Posterior cingulate gyrus (tissue), 11 donors: ENCODE measurements around the gene LRP1B.

ENCODE experiments used
- DNase-seq, 10 donors: peaks; one replicate each; pipeline versions ENCODE4 v3.0.0 to v3.0.0-alpha.2; 2020 to 2021; ENCODE audit warnings: mixed read lengths in 3 of 10
- intact Hi-C: fragments of 100-400 bp; cut with DNase I; formaldehyde crosslinking; loops from one replicate; pipeline ENCODE4 v1.15.1; 2023

LRP1B gene

DNA sequence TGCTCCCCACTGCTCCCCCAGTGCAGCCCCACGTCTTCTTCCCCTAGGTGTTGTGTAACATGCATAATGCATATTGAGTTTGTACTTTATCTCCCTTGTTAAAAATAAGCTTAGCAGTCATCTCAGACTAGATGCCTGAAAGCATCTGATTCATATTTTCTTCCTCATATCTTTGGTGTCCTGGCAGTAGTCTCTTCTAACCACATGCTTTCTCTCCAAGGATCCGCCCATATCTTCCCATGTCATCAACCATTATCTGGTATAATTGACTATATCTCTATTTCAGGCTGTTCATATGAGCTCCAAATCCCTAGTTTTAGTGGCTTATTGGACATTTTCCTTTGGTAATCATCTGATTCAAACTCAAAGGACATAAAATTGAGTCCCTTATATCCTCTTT is 426.3 kb downstream of the LRP1B start:
- intact Hi-C loops, result no loop called here

DNA sequence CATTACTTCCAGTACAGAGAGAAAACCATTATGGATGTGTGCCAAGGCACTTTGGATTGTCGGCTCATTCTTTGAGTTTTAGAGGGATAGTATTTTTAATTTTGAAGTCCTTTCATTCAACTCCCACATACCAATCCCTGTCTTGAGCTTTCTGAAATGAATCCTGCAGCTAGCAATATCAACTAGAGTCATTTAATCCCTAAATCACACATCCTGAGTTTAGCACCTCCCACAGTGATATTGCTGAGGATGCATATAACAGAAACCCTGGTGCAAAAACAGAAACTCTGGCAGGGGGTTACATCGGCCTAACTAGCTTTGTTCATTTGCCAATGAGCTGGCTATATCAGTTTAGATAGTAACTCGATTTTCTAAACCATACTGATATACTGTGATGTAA is 427.3 kb downstream of the LRP1B start:
- intact Hi-C loops, result no loop called here
- DNase-seq, result no peak

More for the DNA sequence above, 426.3 kb downstream of the LRP1B start:
- DNase-seq, result no peak

DNA sequence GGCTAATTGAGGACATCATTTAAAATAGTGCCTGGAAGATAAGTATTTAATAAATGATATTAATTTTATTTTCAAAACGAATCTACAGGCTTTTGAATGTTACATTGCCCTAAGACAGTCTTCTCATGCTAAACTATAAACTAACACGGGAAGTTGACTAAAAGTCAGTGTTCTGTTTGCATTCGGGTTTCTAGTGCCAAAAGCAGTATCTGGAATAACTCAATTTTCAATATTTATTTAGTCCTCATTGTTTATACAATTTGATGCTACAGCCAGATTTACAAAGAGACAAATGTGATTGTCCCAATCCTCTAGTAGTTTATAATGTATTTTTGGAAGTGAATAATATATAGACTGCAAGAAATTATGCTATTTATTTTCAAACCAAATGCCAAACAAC is 429.2 kb downstream of the LRP1B start:
- intact Hi-C loops, result no loop called here

DNA sequence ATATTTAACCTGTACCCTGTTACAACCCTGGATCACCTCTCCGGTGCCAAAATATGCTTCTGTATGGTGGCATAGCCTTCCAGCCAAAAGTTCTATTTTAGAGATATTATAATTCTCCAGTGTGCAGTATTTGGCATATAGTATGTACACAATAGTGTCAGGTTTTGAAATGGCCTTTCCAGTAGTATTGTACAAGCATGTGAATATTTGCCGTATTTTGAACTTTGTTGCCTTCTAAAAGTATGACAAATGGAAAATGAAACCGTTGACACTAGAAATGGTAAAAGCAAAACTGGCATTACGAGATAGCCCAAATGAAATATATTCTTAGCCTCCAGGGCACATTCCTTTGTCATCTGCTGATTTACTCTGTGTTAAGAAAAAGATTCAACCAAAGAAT is 431.2 kb downstream of the LRP1B start:
- DNase-seq, result no peak
- intact Hi-C loops, result no loop called here

More for the DNA sequence above, 429.2 kb downstream of the LRP1B start:
- no peak for DNase-seq

GRCh38 chr2:141698500-141698899 is 432.3 kb downstream of the LRP1B start:
- intact Hi-C loops, result no loop called here
- DNase-seq, result no peak

GRCh38 chr2:141697035-141697434 is 433.8 kb downstream of the LRP1B start:
- DNase-seq, result no peak
- intact Hi-C loops, result no loop called here

- intact Hi-C loops, result no loop called here
Observed at GRCh38 chr2:141694180-141694579, 436.6 kb downstream of the LRP1B start.

GRCh38 chr2:141692829-141693228 is 438.0 kb downstream of the LRP1B start:
- DNase-seq, result no peak
- intact Hi-C loops, result no loop called here

More at GRCh38 chr2:141694180-141694579, 436.6 kb downstream of the LRP1B start:
- DNase-seq, result no peak

- intact Hi-C loops, result no loop called here
- DNase-seq, result no peak
Observed at GRCh38 chr2:141676139-141676538, 454.7 kb downstream of the LRP1B start.

- no peak for DNase-seq
- intact Hi-C loops, result no loop called here
Observed at GRCh38 chr2:141666191-141666590, 464.6 kb downstream of the LRP1B start.

- DNase-seq, result peak in 1 of 10 donors; percentile 55
- intact Hi-C loops, result no loop called here
Observed at GRCh38 chr2:141660232-141660631, 470.6 kb downstream of the LRP1B start.

- no peak for DNase-seq
- intact Hi-C loops, result no loop called here
Observed at GRCh38 chr2:141654311-141654710, 476.5 kb downstream of the LRP1B start.

DNA sequence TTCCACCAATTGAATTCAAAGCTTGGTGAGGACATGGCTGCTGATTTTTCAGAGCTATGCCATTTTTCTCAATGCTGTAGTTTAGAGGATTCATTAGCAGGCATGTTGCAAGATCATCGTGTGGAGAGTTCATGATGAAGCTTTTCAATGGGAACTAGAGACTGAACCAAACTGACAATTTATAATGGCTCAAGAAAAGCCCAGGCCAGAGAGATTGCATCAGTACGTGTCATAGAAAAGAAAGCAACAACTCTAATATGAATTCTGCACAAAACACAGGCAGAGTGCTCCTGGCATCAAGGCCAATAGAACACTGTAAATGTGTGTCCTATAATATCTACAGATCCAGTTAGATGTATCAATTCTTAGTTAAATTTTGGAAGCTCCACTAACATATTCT is 477.6 kb downstream of the LRP1B start:
- DNase-seq, result no peak
- intact Hi-C loops, result no loop called here

DNA sequence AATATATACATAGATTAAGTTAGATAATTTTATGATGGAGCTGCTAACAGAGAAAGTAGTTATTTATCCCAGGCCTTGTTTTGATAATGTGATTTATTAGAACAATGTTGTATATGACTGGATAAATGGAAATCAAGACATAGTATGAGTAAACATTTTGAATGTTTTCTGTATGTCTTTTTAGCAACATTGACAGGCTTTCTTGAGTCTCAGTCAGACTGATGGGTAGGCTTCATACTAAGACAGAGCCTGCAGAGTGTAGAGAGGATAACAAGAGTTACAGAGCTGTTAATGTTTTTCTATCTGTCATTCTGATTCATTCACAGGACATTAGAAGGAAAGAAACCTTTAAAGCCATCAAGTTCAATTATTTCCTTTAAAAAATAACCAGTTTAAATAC is 478.5 kb downstream of the LRP1B start:
- intact Hi-C loops, result no loop called here
- no peak for DNase-seq

GRCh38 chr2:141647353-141647752 is 483.5 kb downstream of the LRP1B start:
- intact Hi-C loops, result no loop called here
- DNase-seq, result no peak

- DNase-seq, result no peak
- intact Hi-C loops, result no loop called here
Observed at GRCh38 chr2:141641462-141641861, 489.4 kb downstream of the LRP1B start.

DNA sequence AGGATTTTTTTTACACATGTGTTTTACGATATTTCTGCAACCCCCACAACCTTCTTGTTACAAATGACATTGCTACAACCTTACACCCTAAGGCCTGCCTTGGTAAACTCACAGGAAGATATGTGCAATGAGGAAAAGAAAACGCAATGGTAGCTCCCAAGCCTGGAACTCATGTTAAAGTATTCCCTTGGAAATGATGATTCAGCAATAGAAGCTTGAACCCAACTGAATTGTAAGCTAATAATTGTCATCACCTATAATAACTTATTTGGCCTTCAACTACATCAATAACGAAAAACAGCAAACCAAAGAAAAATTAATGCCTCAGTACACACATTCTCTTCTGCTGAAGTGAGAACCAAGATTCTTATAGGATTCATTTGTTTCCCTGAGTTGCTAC is 491.0 kb downstream of the LRP1B start:
- intact Hi-C loops, result no loop called here
- DNase-seq, result no peak

- no peak for DNase-seq
- intact Hi-C loops, result no loop called here
Observed at GRCh38 chr2:141633132-141633531, 497.7 kb downstream of the LRP1B start.

DNA sequence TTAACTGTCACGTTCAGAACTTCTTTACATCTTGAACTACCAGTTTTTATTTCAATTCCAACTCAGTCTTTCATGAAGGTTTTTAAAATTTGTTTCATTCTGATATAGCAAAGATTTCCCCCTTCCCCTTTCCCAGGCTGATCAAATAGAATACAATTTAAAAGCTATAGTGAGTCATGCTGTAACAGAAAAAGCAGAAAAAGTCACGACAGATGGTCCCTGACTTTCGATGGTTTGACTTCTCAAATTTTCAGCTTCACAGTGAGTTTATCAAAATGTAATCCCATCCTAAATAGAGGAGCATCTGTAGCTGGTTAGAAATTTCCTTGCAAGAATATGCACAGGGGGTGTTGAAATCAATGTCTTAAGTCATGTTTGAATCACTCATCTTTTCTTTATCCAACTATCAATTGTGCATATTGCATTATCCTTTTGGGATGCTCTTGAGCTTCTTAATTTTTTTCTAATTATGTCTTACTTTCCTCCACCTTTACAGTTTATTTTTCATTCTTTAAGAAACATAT is 500.3 kb downstream of the LRP1B start:
- no peak for DNase-seq
- intact Hi-C loops, result no loop called here

- intact Hi-C loops, result no loop called here
Observed at GRCh38 chr2:141620372-141620771, 510.4 kb downstream of the LRP1B start.

GRCh38 chr2:141618457-141618856 is 512.4 kb downstream of the LRP1B start:
- intact Hi-C loops, result no loop called here
- DNase-seq, result no peak

More at GRCh38 chr2:141620372-141620771, 510.4 kb downstream of the LRP1B start:
- DNase-seq, result no peak

DNA sequence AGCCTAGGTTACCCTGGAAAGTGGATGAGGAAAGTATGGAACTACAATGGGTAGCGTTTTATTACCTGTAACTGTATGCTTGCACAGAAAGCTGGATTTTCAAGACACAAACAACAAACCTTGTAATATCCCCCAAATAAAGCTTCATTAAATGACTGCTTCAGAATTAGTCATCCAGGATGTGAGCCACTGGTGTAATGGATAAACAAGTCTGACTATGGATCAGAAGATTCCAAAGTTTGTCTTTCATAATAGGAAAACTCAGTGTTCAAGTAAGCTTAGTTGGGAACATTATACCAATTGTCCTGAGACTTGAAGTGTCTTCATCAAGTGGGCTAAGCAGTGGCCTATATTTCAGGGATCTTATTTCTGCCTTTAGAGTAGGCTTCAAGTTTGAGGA is 518.8 kb downstream of the LRP1B start:
- intact Hi-C loops, result no loop called here
- no peak for DNase-seq

DNA sequence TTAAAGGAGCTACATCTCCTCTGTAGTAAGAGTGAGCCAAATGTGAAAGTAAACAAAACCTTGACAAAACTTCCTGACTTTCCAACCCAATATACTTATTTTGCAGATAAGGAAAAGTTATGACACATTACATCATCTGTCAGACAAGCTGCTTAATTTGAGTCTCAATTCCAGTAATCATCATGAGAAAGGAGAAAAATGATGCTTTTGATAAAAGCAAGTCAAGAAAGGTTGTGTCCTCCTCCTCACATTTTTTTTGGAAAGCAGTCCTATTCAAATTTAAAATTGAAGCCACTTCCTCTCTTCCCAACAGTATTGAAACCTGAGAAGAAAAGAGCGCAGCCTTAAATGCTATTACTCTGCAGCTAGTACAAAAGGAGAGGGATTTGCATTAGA is 519.6 kb downstream of the LRP1B start:
- no peak for DNase-seq
- intact Hi-C loops, result no loop called here
